CD14-positive monocyte (primary cell): ENCODE measurements around the gene CLN6. TPM values are rescaled to one million over a fixed set of nuclear protein-coding genes. Genes with fewer than 3 reads are reported as not detected.

ENCODE experiments used
- DNase-seq, 3 donors: peaks; one replicate each; pipeline ENCODE4 v3.0.0-alpha.2; 2011 to 2022
- H2AFZ ChIP-seq: 2 replicates; pipeline ENCODE4 v1.6.0; 2012; ENCODE audit warnings: mild to moderate bottlenecking, low read depth, low read length, inconsistent platforms; ENCODE audit not compliant: insufficient read depth, poor library complexity, severe bottlenecking
- H3K27ac ChIP-seq, 2 donors: 1 replicate in 1 of 2; 2 replicates in 1 of 2; pipeline ENCODE4 v1.5.1; 2012 to 2013; ENCODE audit warnings: low read length in 2 of 2, control low read depth in 1 of 2, inconsistent platforms in 1 of 2, low read depth in 1 of 2, mild to moderate bottlenecking in 1 of 2
- H3K27me3 ChIP-seq, 2 donors: one replicate each; pipeline versions ENCODE4 v1.6.0 to v1.6.1; 2011 to 2013; ENCODE audit warnings: low read length in 2 of 2; ENCODE audit not compliant: control insufficient read depth in 2 of 2, insufficient read depth in 2 of 2
- H3K36me3 ChIP-seq, 2 donors: replicated peaks in 1 of 2; 1 replicate in 1 of 2; 2 replicates in 1 of 2; pipeline versions ENCODE4 v1.5.1 to v1.6.1; 2012 to 2013; ENCODE audit warnings: low read length in 2 of 2, control low read depth in 1 of 2, inconsistent platforms in 1 of 2, mild to moderate bottlenecking in 1 of 2; ENCODE audit not compliant: insufficient read depth in 2 of 2, control insufficient read depth in 1 of 2
- H3K4me1 ChIP-seq, 2 donors: 1 replicate in 1 of 2; 2 replicates in 1 of 2; pipeline versions ENCODE4 v1.5.1 to v1.6.1; 2012 to 2013; ENCODE audit warnings: low read length in 2 of 2, control low read depth in 1 of 2, inconsistent platforms in 1 of 2, mild to moderate bottlenecking in 1 of 2, moderate library complexity in 1 of 2; ENCODE audit not compliant: insufficient read depth in 2 of 2, control insufficient read depth in 1 of 2
- H3K4me2 ChIP-seq: replicated peaks from 2 replicates; pipeline ENCODE3; 2012; ENCODE audit warnings: low read length, moderate library complexity, mild to moderate bottlenecking; ENCODE audit not compliant: poor library complexity, severe bottlenecking; ENCODE audit errors: extremely low read depth
- H3K4me3 ChIP-seq, 3 experiments: fragments of 200-600 bp in 1 of 3; sonication (generic) in 1 of 3; replicated peaks in 1 of 3; 1 replicate in 2 of 3; 2 replicates in 1 of 3; pipeline ENCODE4 v1.5.1; 2011 to 2013; ENCODE audit warnings: low read length in 3 of 3, mild to moderate bottlenecking in 3 of 3, control low read depth in 2 of 3, low read depth in 2 of 3, inconsistent platforms in 1 of 3, moderate library complexity in 1 of 3
- H3K79me2 ChIP-seq: 2 replicates; pipeline ENCODE4 v1.6.0; 2012; ENCODE audit warnings: mild to moderate bottlenecking, control low read depth, inconsistent platforms, low read length, moderate library complexity; ENCODE audit not compliant: insufficient read depth
- H3K9ac ChIP-seq: 2 replicates; pipeline ENCODE4 v1.6.0; 2017; ENCODE audit warnings: low read length, mild to moderate bottlenecking; ENCODE audit not compliant: insufficient read depth, poor library complexity, severe bottlenecking
- H3K9me3 ChIP-seq, 2 donors: replicated peaks in 1 of 2; 1 replicate in 1 of 2; 2 replicates in 1 of 2; pipeline versions ENCODE4 v1.5.1 to v1.6.1; 2012 to 2013; ENCODE audit warnings: low read length in 2 of 2, control low read depth in 1 of 2; ENCODE audit not compliant: control insufficient read depth in 1 of 2, insufficient read depth in 1 of 2
- H4K20me1 ChIP-seq: 2 replicates; pipeline ENCODE4 v1.6.0; 2012; ENCODE audit warnings: mild to moderate bottlenecking, low read length, control low read depth, moderate library complexity; ENCODE audit not compliant: insufficient read depth
- H3K27ac Mint-ChIP-seq, 7 donors: one replicate each; pipeline ENCODE4 v1.8.0; 2020; ENCODE audit warnings: mild to moderate bottlenecking in 7 of 7, mixed read lengths in 7 of 7, moderate library complexity in 6 of 7, inconsistent platforms in 2 of 7
- H3K27me3 Mint-ChIP-seq, 3 donors: one replicate each; pipeline ENCODE4 v1.8.0; 2021 to 2022; ENCODE audit warnings: low read depth in 3 of 3, mild to moderate bottlenecking in 3 of 3, mixed read lengths in 3 of 3, moderate library complexity in 3 of 3, inconsistent platforms in 1 of 3
- H3K36me3 Mint-ChIP-seq, 2 donors: one replicate each; pipeline ENCODE4 v1.8.0; 2020; ENCODE audit warnings: mixed read lengths in 2 of 2, inconsistent platforms in 1 of 2, mild to moderate bottlenecking in 1 of 2
- H3K4me1 Mint-ChIP-seq: one replicate; pipeline ENCODE4 v1.8.0; 2020; ENCODE audit warnings: mild to moderate bottlenecking, mixed read lengths
- H3K4me3 Mint-ChIP-seq, 2 donors: one replicate each; pipeline ENCODE4 v1.8.0; 2020; ENCODE audit warnings: mild to moderate bottlenecking in 2 of 2, mixed read lengths in 2 of 2, moderate library complexity in 1 of 2
- H3K9me3 Mint-ChIP-seq, 7 donors: one replicate each; pipeline ENCODE4 v1.8.0; 2020 to 2022; ENCODE audit warnings: mixed read lengths in 7 of 7, mild to moderate bottlenecking in 6 of 7, moderate library complexity in 6 of 7, inconsistent platforms in 2 of 7
- WGBS: methylation state at CpG from one replicate; pipeline ENCODE4 v1.1.5; 2013; ENCODE audit warnings: missing lambda C conversion rate; ENCODE audit not compliant: insufficient coverage; 5-methylcytosine and 5-hydroxymethylcytosine counted together
- intact Hi-C, 2 donors: fragments of 100-400 bp; cut with micrococcal nuclease; formaldehyde crosslinking; loops; one replicate each; pipeline versions ENCODE4 v1.15.0 to v1.15.1; 2023
- polyA plus RNA-seq, 3 donors: library from polyadenylated mRNA; depleted of rRNA in 1 of 3; unstranded in 2 of 3; stranded (reverse) in 1 of 3; fragments of 300-500 nt in 2 of 3; fragments of >200 nt in 1 of 3; fragmentation: Illumina TruSeq in 2 of 3; gene quantifications; 1 replicate in 2 of 3; 2 replicates in 1 of 3; pipeline ENCODE4 v1.2.3, GENCODE V29; 2012 to 2021
- TF ChIP-seq, protein P1 (sequence below): fragments of 200-600 bp; IDR thresholded peaks from one replicate; pipeline ENCODE4 v1.8.0; 2022; ENCODE audit warnings: antibody characterized with exemption, mild to moderate bottlenecking

CLN6 gene
- polyA plus RNA-seq, 3 donors: 3.4 to 37.6 (median 4.2) TPM

DNA sequence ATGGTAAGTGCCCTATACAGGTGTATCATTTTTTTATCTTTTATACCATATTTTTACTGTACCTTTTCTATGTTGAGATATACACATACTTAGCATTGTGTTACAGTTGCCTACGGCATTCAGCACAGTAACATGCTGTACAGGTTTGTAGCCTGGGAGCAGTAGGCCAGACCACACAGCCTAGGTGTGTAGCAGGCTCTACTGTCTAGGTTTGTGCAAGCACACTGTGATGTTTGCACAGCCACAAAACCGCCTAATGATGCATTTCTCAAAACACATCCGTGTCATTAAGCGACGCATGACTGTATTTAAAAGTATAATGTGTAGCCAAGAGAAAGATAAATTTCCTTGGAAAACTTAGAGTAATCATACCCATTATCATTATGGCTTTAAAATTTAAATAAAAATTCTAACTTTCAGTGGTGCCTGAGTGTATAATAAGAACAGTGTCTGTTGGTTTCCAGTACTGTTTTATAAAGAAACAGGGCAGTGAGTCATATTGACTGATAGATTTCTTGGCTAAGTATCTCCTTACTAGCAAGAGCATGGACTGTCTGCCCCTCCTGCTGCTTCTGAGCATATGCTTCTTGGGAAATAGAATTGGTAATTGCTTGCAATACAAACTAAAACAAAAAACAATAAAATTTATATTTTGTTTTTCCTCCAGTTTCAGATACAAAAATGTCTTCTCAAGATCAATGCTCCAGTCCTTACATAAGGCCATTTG, 42.7 kb downstream of the CLN6 start:
- H3K9me3 Mint-ChIP-seq: no peaks in the 10 kb centered on the region
- no peaks in the 10 kb centered on the region for H3K27me3 Mint-ChIP-seq
- Histone ChIP-seq H3K79me2 (no peaks in the 10 kb centered on the region), H3K36me3 (peaks cover 87 to 97% of the 10 kb centered on the region in 2 donors), H4K20me1 (peaks cover 67% of the 10 kb centered on the region), H3K9me3 (no peaks in the 10 kb centered on the region), H3K27me3 (no peaks in the 10 kb centered on the region), H3K9ac (no peak overlapping the region), H3K4me1 (peaks cover 0 to 12% of the 10 kb centered on the region in 2 donors), H2AFZ (no peak overlapping the region), H3K4me3 (no peak overlapping the region), H3K27ac (no peak overlapping the region), H3K4me2 (no peak overlapping the region)
- H3K27ac Mint-ChIP-seq: no peak overlapping the region
- peaks cover 16% of the 10 kb centered on the region for H3K4me1 Mint-ChIP-seq
- H3K4me3 Mint-ChIP-seq: no peak overlapping the region
- TF ChIP-seq, protein P1, sequence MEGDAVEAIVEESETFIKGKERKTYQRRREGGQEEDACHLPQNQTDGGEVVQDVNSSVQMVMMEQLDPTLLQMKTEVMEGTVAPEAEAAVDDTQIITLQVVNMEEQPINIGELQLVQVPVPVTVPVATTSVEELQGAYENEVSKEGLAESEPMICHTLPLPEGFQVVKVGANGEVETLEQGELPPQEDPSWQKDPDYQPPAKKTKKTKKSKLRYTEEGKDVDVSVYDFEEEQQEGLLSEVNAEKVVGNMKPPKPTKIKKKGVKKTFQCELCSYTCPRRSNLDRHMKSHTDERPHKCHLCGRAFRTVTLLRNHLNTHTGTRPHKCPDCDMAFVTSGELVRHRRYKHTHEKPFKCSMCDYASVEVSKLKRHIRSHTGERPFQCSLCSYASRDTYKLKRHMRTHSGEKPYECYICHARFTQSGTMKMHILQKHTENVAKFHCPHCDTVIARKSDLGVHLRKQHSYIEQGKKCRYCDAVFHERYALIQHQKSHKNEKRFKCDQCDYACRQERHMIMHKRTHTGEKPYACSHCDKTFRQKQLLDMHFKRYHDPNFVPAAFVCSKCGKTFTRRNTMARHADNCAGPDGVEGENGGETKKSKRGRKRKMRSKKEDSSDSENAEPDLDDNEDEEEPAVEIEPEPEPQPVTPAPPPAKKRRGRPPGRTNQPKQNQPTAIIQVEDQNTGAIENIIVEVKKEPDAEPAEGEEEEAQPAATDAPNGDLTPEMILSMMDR: no peak
- H3K36me3 Mint-ChIP-seq: peaks cover 79 to 90% of the 10 kb centered on the region in 2 donors
- intact Hi-C loops: no loop called here
- DNase-seq: no peak
- 100% methylated on average over 1 of the region's 5 CpGs for WGBS

DNA sequence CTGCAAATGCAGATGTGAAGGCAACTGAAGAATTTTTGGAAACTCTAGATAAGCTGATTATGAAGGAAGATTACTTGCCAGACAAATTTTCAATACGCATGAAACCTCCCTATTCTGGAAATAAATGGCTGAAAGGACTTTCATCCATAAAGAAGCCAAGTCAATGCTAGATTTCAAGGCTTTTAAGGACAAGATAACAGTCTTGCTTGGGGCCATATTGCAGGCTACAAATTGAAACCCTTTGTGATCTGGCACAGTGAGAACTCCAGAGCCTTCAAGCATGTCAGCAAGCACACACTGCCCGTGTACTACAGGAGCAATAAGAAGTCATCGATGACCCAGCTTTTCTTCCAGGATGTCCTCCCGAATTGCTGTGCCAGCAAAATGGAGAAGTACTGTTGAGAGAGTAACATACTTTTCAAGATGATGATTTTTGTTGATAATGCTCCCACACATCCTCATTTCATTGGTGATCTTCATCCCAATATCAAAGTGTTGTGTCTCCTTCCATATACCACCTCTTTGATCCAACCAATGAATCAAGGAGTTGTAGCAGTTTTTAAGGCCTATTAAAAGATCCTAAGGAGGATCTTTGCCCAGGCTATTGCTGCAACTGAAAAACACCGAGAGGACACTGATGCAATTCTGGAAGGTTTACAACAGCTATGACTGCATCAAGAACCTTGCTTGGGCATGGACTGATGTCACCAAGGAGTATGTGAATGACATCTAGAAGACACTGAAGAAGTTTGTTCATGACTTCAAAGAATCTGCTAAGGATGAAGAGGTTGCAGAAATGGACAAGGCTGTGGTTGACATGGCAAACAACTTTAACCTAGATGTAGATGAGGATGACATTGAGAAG, 44.7 kb downstream of the CLN6 start:
- Mint-ChIP-seq H3K4me1 (peaks cover 16% of the 10 kb centered on the region), H3K36me3 (peaks cover 73 to 89% of the 10 kb centered on the region in 2 donors), H3K27me3 (no peaks in the 10 kb centered on the region), H3K9me3 (no peaks in the 10 kb centered on the region), H3K4me3 (no peak overlapping the region), H3K27ac (peak overlapping the region; percentile 38 to 82 (median 72))
- DNase-seq: peak in 2 of 3 donors; percentile 9 to 74
- Histone ChIP-seq H3K9ac (no peak overlapping the region), H2AFZ (no peak overlapping the region), H3K4me2 (no peak overlapping the region), H3K27ac (peak overlapping the region in 1 of 2 donors; percentile 61), H3K27me3 (no peaks in the 10 kb centered on the region), H3K79me2 (peaks cover 1% of the 10 kb centered on the region), H3K36me3 (peaks cover 91 to 97% of the 10 kb centered on the region in 2 donors), H4K20me1 (peaks cover 73% of the 10 kb centered on the region), H3K4me1 (peaks cover 0 to 12% of the 10 kb centered on the region in 2 donors), H3K4me3 (no peak overlapping the region), H3K9me3 (no peaks in the 10 kb centered on the region)
- 17% methylated on average over 1 of the region's 5 CpGs for WGBS
- TF ChIP-seq, protein P1: no peak
- intact Hi-C loops: no loop called here
